Measurements from ENCODE around the gene GPR89A. TPM values are rescaled to one million over a fixed set of nuclear protein-coding genes. Genes with fewer than 3 reads are reported as not detected.
A peak's percentile ranks its signal among the peaks of the same experiment; 100 is the strongest.

Gene GPR89A
- total RNA-seq, 1 donor from 2014 or later, result 15.3 TPM

- H3K27me3 ChIP-seq (ENCODE audit: low read depth), result no peaks in the 10 kb centered on the region
- DNase-seq, result no peak
- no peaks in the 10 kb centered on the region for H3K4me1 ChIP-seq
- no peaks in the 10 kb centered on the region for H3K9me3 ChIP-seq
- intact Hi-C loops (cut with DNase I), result no loop called here
- no peak for TF ChIP-seq CTCF (IDR thresholded peaks at IDR 0.05)
- H3K4me3 ChIP-seq, result no peak overlapping the region
- no peaks in the 10 kb centered on the region for H3K36me3 ChIP-seq
- ATAC-seq, result no peak
- no peak overlapping the region for H3K27ac ChIP-seq
Observed at GRCh38 chr1:145692785-145693443, 85.1 kb downstream of the GPR89A start.

GRCh38 chr1:145695821-145696629 is 88.2 kb downstream of the GPR89A start:
- Histone ChIP-seq H3K9me3 (no peaks in the 10 kb centered on the region), H3K4me3 (no peak overlapping the region), H3K27ac (no peak overlapping the region), H3K27me3 (ENCODE audit: low read depth) (no peaks in the 10 kb centered on the region), H3K4me1 (no peaks in the 10 kb centered on the region), H3K36me3 (no peaks in the 10 kb centered on the region)
- intact Hi-C loops (cut with DNase I), result no loop called here
- no peak for TF ChIP-seq CTCF (IDR thresholded peaks at IDR 0.05)
- ATAC-seq (peak in 1 of 2 donors; percentile 56), DNase-seq (no peak)

- intact Hi-C loops (cut with DNase I), result no loop called here
- H3K4me1 ChIP-seq, result no peaks in the 10 kb centered on the region
- ATAC-seq, result no peak
- H3K27me3 ChIP-seq (ENCODE audit: low read depth), result no peaks in the 10 kb centered on the region
- H3K27ac ChIP-seq, result no peak overlapping the region
- no peaks in the 10 kb centered on the region for H3K9me3 ChIP-seq
- H3K36me3 ChIP-seq, result no peaks in the 10 kb centered on the region
- no peak for TF ChIP-seq CTCF (IDR thresholded peaks at IDR 0.05)
- DNase-seq, result no peak
- no peak overlapping the region for H3K4me3 ChIP-seq
Observed at GRCh38 chr1:145696630-145696960, 88.8 kb downstream of the GPR89A start.

GRCh38 chr1:145701306-145701862 is 93.6 kb downstream of the GPR89A start:
- no peak for TF ChIP-seq CTCF (IDR thresholded peaks at IDR 0.05)
- no peak overlapping the region for H3K4me3 ChIP-seq

GRCh38 chr1:145702052-145702451 is 94.3 kb downstream of the GPR89A start:
- Histone ChIP-seq H3K36me3 (no peaks in the 10 kb centered on the region), H3K4me1 (no peaks in the 10 kb centered on the region), H3K9me3 (no peaks in the 10 kb centered on the region), H3K27ac (no peak overlapping the region), H3K27me3 (ENCODE audit: low read depth) (no peaks in the 10 kb centered on the region), H3K4me3 (no peak overlapping the region)
- TF ChIP-seq CTCF (IDR thresholded peaks at IDR 0.05), result no peak
- DNase-seq (no peak), ATAC-seq (no peak)
- intact Hi-C loops (cut with DNase I), result no loop called here

More at GRCh38 chr1:145701306-145701862, 93.6 kb downstream of the GPR89A start:
- Histone ChIP-seq H3K27me3 (ENCODE audit: low read depth) (no peaks in the 10 kb centered on the region), H3K27ac (no peak overlapping the region), H3K4me1 (no peaks in the 10 kb centered on the region), H3K9me3 (no peaks in the 10 kb centered on the region), H3K36me3 (no peaks in the 10 kb centered on the region)
- ATAC-seq (no peak), DNase-seq (no peak)
- intact Hi-C loops (cut with DNase I), result no loop called here
